B cell (primary cell): Measurements from ENCODE around the gene CES1. TPM values are rescaled to one million over a fixed set of nuclear protein-coding genes. Genes with fewer than 3 reads are reported as not detected.

Source experiments
- ATAC-seq: fragments of 200-7000 bp; cut with Tn5 transposase; one replicate; pipeline ENCODE4 v1.10.0; 2021; ENCODE audit warnings: low read depth, mild to moderate bottlenecking, moderate number of reproducible peaks, moderate library complexity
- CTCF ChIA-PET: fragments of 350-600 bp; sonication (Branson Sonifier 250); formaldehyde crosslinking; loops from one replicate; lab custom pipeline; 2021; ENCODE audit warnings: antibody characterized with exemption, inconsistent platforms; lab: Charles Lee
- POLR2A ChIA-PET: fragments of 350-600 bp; sonication (Branson Sonifier 250); formaldehyde crosslinking; loops from one replicate; lab custom pipeline; 2021; ENCODE audit warnings: antibody characterized with exemption; lab: Charles Lee
- DNase-seq: peaks from one replicate; pipeline ENCODE4 v3.0.0; 2013
- H2AFZ ChIP-seq: 2 replicates; pipeline ENCODE4 v1.6.1; 2012; ENCODE audit warnings: mild to moderate bottlenecking, low read depth, low read length; ENCODE audit not compliant: insufficient read depth, poor library complexity, severe bottlenecking
- H3K27ac ChIP-seq, 2 donors: 1 replicate in 1 of 2; 2 replicates in 1 of 2; pipeline ENCODE4 v1.5.1; 2012 to 2013; ENCODE audit warnings: low read length in 2 of 2, mild to moderate bottlenecking in 2 of 2, moderate library complexity in 1 of 2
- H3K27me3 ChIP-seq, 4 experiments: fragments of 200-600 bp in 1 of 4; sonication (generic) in 1 of 4; replicated peaks in 1 of 4; 1 replicate in 2 of 4; 2 replicates in 2 of 4; pipeline versions ENCODE4 v1.6.1 to v1.7.0; 2013 to 2016; ENCODE audit warnings: low read length in 3 of 4, mild to moderate bottlenecking in 2 of 4, mixed read lengths in 1 of 4, moderate library complexity in 1 of 4; ENCODE audit not compliant: insufficient read depth in 4 of 4, control insufficient read depth in 3 of 4; ENCODE audit errors: control extremely low read depth in 1 of 4
- H3K36me3 ChIP-seq, 2 experiments: replicated peaks in 1 of 2; 1 replicate in 1 of 2; 2 replicates in 1 of 2; pipeline versions ENCODE4 v1.6.1 to v1.7.1; 2013; ENCODE audit warnings: low read length in 1 of 2; ENCODE audit not compliant: insufficient read depth in 2 of 2, control insufficient read depth in 1 of 2; ENCODE audit errors: control extremely low read depth in 1 of 2, extremely low read depth in 1 of 2
- H3K4me1 ChIP-seq, 2 donors: fragments of 200-600 bp in 1 of 2; sonication (generic) in 1 of 2; 1 replicate in 1 of 2; 2 replicates in 1 of 2; pipeline versions ENCODE4 v1.5.1 to v1.6.1; 2013 to 2017; ENCODE audit warnings: low read length in 2 of 2; ENCODE audit not compliant: control insufficient read depth in 2 of 2, insufficient read depth in 2 of 2
- H3K4me2 ChIP-seq: replicated peaks from 2 replicates; pipeline ENCODE3; 2012; ENCODE audit warnings: mild to moderate bottlenecking, low read depth, low read length; ENCODE audit not compliant: poor library complexity, severe bottlenecking
- H3K4me3 ChIP-seq, 5 experiments: fragments of 200-600 bp in 1 of 5; sonication (generic) in 1 of 5; 1 replicate in 3 of 5; 2 replicates in 2 of 5; pipeline versions ENCODE4 v1.5.1 to v1.7.0; 2011 to 2016; ENCODE audit warnings: low read length in 4 of 5, mild to moderate bottlenecking in 4 of 5, low read depth in 2 of 5, control low read depth in 1 of 5, moderate library complexity in 1 of 5; ENCODE audit not compliant: insufficient read depth in 1 of 5; ENCODE audit errors: control extremely low read depth in 1 of 5, extremely low read depth in 1 of 5
- H3K79me2 ChIP-seq: fragments of 200-600 bp; sonication (generic); one replicate; pipeline ENCODE4 v1.6.0; 2016; ENCODE audit warnings: low read length; ENCODE audit not compliant: control insufficient read depth, insufficient read depth
- H3K9ac ChIP-seq: fragments of 200-600 bp; sonication (generic); 2 replicates; pipeline ENCODE4 v1.6.1; 2017; ENCODE audit warnings: mild to moderate bottlenecking, low read length, moderate library complexity
- H3K9me3 ChIP-seq, 3 donors: one replicate each; pipeline versions ENCODE4 v1.6.1 to v1.7.1; 2013; ENCODE audit warnings: low read length in 2 of 3; ENCODE audit not compliant: control insufficient read depth in 2 of 3, insufficient read depth in 1 of 3; ENCODE audit errors: control extremely low read depth in 1 of 3
- H4K20me1 ChIP-seq: 2 replicates; pipeline ENCODE4 v1.6.0; 2012; ENCODE audit warnings: mild to moderate bottlenecking, low read length; ENCODE audit not compliant: insufficient read depth, control insufficient read depth, poor library complexity, severe bottlenecking
- H3K27ac Mint-ChIP-seq: one replicate; pipeline ENCODE4 v1.8.0; 2021; ENCODE audit warnings: mixed read lengths
- H3K27me3 Mint-ChIP-seq: one replicate; pipeline ENCODE4 v1.8.0; 2021; ENCODE audit warnings: mixed read lengths
- H3K4me1 Mint-ChIP-seq: one replicate; pipeline ENCODE4 v1.8.0; 2021; ENCODE audit warnings: mixed read lengths
- H3K4me3 Mint-ChIP-seq: one replicate; pipeline ENCODE4 v1.8.0; 2021; ENCODE audit warnings: mixed read lengths
- H3K9me3 Mint-ChIP-seq: one replicate; pipeline ENCODE4 v1.8.0; 2022; ENCODE audit warnings: mixed read lengths; ENCODE audit not compliant: insufficient read depth
- EZH2 ChIP-seq: IDR thresholded peaks from 2 replicates; pipeline ENCODE4 v1.6.1; 2012; ENCODE audit warnings: borderline replicate concordance, low read depth, mild to moderate bottlenecking, moderate library complexity, low read length; ENCODE audit not compliant: insufficient read depth, poor library complexity, severe bottlenecking
- WGBS: methylation state at CpG from one replicate; pipeline ENCODE4 v1.1.5; 2013; ENCODE audit warnings: missing lambda C conversion rate; ENCODE audit not compliant: insufficient coverage; 5-methylcytosine and 5-hydroxymethylcytosine counted together
- intact Hi-C: fragments of 100-400 bp; cut with micrococcal nuclease; formaldehyde crosslinking; loops from one replicate; pipeline ENCODE4 v1.10.0; 2022
- polyA plus RNA-seq: library from polyadenylated mRNA; depleted of rRNA; stranded (reverse); fragments of >200 nt; gene quantifications from 2 replicates; pipeline ENCODE4 v1.2.3, GENCODE V29; 2012
- total RNA-seq, 2 donors: library from RNA; stranded (reverse); fragments of 120-200 nt in 1 of 2; gene quantifications; 1 replicate in 1 of 2; 2 replicates in 1 of 2; pipeline versions ENCODE4 v1.2.3 to v1.2.4, GENCODE V29; 2013 to 2022
- TF ChIP-seq, protein P1 (sequence below): fragments of 200-600 bp; IDR thresholded peaks from one replicate; pipeline ENCODE4 v1.8.0; 2022; ENCODE audit warnings: antibody characterized with exemption, mild to moderate bottlenecking

The CES1 gene
- total and polyA plus RNA-seq, 2 donors (not counting 1 experiment from before 2014, with no cell fraction given): 0.37 to 1.2 TPM

- 75% methylated on average over 10 of the region's 10 CpGs for WGBS
- CTCF ChIA-PET: no interaction called here
Measured at GRCh38 chr16:55828680-55829079, 4.2 kb downstream of the CES1 start.

GRCh38 chr16:55825115-55825728, 7.7 kb downstream of the CES1 start:
- Mint-ChIP-seq H3K4me3 (no peak overlapping the region), H3K27me3 (peaks cover 24% of the 10 kb centered on the region), H3K9me3 (no peaks in the 10 kb centered on the region), H3K27ac (no peak overlapping the region), H3K4me1 (no peaks in the 10 kb centered on the region)
- Histone ChIP-seq H2AFZ (no peak overlapping the region), H3K27ac (no peak overlapping the region), H3K9ac (no peak overlapping the region), H3K36me3 (no peaks in the 10 kb centered on the region), H3K4me2 (no peak overlapping the region), H3K4me3 (no peak overlapping the region), H3K27me3 (no peaks in the 10 kb centered on the region), H4K20me1 (no peaks in the 10 kb centered on the region), H3K9me3 (no peaks in the 10 kb centered on the region), H3K79me2 (no peaks in the 10 kb centered on the region), H3K4me1 (no peaks in the 10 kb centered on the region)
- POLR2A ChIA-PET: no interaction called here
- WGBS: 68% methylated on average over 3 of the region's 6 CpGs
- ATAC-seq (no peak), DNase-seq (no peak)
- CTCF ChIA-PET: interaction anchor here (1.1 kb wide), 1 partner anchor 16 kb away, joined by 3 read pairs; no protein-coding TSS in a partner anchor
- intact Hi-C loops: no loop called here
- TF ChIP-seq, protein P1, sequence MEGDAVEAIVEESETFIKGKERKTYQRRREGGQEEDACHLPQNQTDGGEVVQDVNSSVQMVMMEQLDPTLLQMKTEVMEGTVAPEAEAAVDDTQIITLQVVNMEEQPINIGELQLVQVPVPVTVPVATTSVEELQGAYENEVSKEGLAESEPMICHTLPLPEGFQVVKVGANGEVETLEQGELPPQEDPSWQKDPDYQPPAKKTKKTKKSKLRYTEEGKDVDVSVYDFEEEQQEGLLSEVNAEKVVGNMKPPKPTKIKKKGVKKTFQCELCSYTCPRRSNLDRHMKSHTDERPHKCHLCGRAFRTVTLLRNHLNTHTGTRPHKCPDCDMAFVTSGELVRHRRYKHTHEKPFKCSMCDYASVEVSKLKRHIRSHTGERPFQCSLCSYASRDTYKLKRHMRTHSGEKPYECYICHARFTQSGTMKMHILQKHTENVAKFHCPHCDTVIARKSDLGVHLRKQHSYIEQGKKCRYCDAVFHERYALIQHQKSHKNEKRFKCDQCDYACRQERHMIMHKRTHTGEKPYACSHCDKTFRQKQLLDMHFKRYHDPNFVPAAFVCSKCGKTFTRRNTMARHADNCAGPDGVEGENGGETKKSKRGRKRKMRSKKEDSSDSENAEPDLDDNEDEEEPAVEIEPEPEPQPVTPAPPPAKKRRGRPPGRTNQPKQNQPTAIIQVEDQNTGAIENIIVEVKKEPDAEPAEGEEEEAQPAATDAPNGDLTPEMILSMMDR: no peak
- TF ChIP-seq EZH2: no peak

More at GRCh38 chr16:55828680-55829079, 4.2 kb downstream of the CES1 start:
- H3K27ac ChIP-seq: no peak overlapping the region
- no peaks in the 10 kb centered on the region for H3K27me3 ChIP-seq
- no peak overlapping the region for H3K4me3 Mint-ChIP-seq
- H3K4me2 ChIP-seq: no peak overlapping the region
- H3K9ac ChIP-seq: no peak overlapping the region
- no peaks in the 10 kb centered on the region for H3K9me3 ChIP-seq
- H4K20me1 ChIP-seq: no peaks in the 10 kb centered on the region
- TF ChIP-seq, protein P1: no peak
- no peak for TF ChIP-seq EZH2
- no peaks in the 10 kb centered on the region for H3K36me3 ChIP-seq
- no peak overlapping the region for H2AFZ ChIP-seq
- no peaks in the 10 kb centered on the region for H3K4me1 ChIP-seq
- intact Hi-C loops: no loop called here
- no peaks in the 10 kb centered on the region for H3K79me2 ChIP-seq
- no peak for DNase-seq
- H3K9me3 Mint-ChIP-seq: no peaks in the 10 kb centered on the region
- H3K4me3 ChIP-seq: no peak overlapping the region
- POLR2A ChIA-PET: no interaction called here
- peaks cover 21% of the 10 kb centered on the region for H3K27me3 Mint-ChIP-seq
- ATAC-seq: no peak
- H3K4me1 Mint-ChIP-seq: no peaks in the 10 kb centered on the region
- no peak overlapping the region for H3K27ac Mint-ChIP-seq
